ENCODE measurements around the gene KIFC1.
"Not testable (repeated sequence)": the region's sequence is repeated elsewhere in the genome, so short reads cannot be mapped to it uniquely, and the experiment has no call there.

GRCh38 chr6:33398601-33399000 is 7.0 kb downstream of the KIFC1 start:
- TF ChIP-seq CTCF (conservative IDR thresholded peaks at IDR 0.05; ENCODE audit: low read depth, low read length); NFE2L2 (IDR thresholded peaks at IDR 0.05; ENCODE audit: low read depth, low read length); SMC3 (IDR thresholded peaks at IDR 0.05; ENCODE audit: low read depth, low read length); POLR2A (IDR thresholded peaks at IDR 0.05; ENCODE audit: low read depth, low read length); CEBPB (IDR thresholded peaks at IDR 0.05; ENCODE audit: low read depth, low read length); USF2 (IDR thresholded peaks at IDR 0.05; ENCODE audit: low read depth, low read length); RCOR1 (IDR thresholded peaks at IDR 0.05; ENCODE audit: insufficient replicate concordance, low read length); MXI1 (IDR thresholded peaks at IDR 0.05; ENCODE audit: borderline replicate concordance, low read depth, low read length); RAD21 (IDR thresholded peaks at IDR 0.05; ENCODE audit: low read length); FOS (IDR thresholded peaks at IDR 0.05; ENCODE audit: low read depth, low read length); ELK1 (IDR thresholded peaks at IDR 0.05; ENCODE audit: borderline replicate concordance, low read depth, low read length); CHD1 (IDR thresholded peaks at IDR 0.05; ENCODE audit: low read depth, low read length): not testable (repeated sequence)
